Fibroblast of skin of left biceps (primary cell): ENCODE data around the gene GNL2.
"Not testable (repeated sequence)": the region's sequence is repeated elsewhere in the genome, so short reads cannot be mapped to it uniquely, and the experiment has no call there.

Source experiments
- DNase-seq, 2 experiments: peaks; one replicate each; pipeline ENCODE4 v3.0.0-alpha.2; 2013; ENCODE audit warnings: low read depth in 2 of 2

The GNL2 gene

GRCh38 chr1:37559080-37559479 is 36.7 kb downstream of the GNL2 start:
- no peak for DNase-seq

- no peak for DNase-seq
Observed at GRCh38 chr1:37558411-37558810, 37.3 kb downstream of the GNL2 start.

GRCh38 chr1:37557402-37557801 is 38.3 kb downstream of the GNL2 start:
- DNase-seq = no peak

DNA sequence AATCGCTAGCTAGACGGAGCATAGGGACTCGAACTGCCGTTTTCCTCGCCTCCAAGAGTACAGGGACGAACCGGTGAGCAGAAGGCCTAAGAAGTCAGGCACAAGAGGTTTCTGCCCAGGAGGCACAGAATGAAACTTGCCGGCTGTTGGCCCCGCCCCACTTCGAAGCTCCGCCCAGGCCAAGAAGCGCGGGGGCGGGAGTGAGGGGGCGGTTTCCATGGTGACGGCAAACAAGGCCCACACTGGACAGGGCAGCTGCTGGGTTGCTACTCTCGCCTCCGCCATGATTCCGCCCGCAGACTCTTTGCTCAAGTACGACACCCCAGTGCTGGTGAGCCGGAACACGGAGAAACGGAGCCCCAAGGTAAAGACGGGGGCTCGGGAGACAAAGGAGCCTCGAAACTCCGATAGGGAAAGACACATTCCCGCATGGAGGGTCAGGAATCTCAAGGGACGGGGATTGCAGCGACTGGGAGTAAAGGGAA is 39.0 kb downstream of the GNL2 start, which contains the start of gene DNALI1:
TSS of gene DNALI1 (plus strand) at position 229 of the 485 bp plus-strand sequence. CDS start at position 284, 55 bp downstream.
- peak; percentile 52 for DNase-seq

- DNase-seq = peak; percentile 73 to 74
Observed at GRCh38 chr1:37553927-37554808, 41.6 kb downstream of the GNL2 start, which contains the start of gene SNIP1. TSS of gene SNIP1 (minus strand) at chr1:37554293. CDS start at chr1:37554229, 64 bp downstream.

DNA sequence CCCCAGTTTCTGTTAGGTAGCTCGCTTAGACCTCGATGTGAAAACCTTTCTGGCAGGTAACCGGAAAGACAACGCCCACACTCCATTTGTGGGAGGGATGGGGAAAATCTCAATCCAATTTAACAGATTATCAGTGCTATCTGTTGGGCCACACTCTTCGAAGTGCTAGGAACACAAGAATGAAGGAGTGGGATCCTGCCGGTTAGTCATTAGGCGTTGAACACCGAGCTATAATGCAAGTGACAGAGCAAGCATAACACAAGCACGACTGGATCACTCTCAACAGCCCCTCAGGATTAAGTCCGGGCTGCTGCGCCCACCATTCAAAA is 42.2 kb downstream of the GNL2 start:
- DNase-seq = no peak

- DNase-seq = peak in 1 of 2 experiments; percentile 3
Observed at GRCh38 chr1:37549341-37549740, 46.4 kb downstream of the GNL2 start.

DNA sequence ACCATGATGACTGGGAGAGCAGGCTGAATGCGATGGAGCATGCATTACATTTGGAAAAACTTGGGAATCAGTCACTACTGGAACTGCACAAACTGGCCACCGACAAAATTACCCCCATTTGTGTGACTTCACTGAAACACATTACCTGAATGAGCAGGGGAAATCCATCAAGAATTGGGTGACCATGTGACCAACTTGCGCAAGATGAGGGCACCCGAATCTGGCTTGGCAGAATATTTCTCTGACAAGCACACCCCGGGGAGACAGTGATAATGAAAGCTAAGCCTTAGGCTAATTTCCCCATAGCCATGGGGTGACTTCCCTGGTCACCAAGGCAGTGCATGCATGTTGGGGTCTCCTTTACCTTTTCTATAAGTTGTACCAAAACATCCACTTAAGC is 50.7 kb downstream of the GNL2 start:
- DNase-seq = no peak

DNA sequence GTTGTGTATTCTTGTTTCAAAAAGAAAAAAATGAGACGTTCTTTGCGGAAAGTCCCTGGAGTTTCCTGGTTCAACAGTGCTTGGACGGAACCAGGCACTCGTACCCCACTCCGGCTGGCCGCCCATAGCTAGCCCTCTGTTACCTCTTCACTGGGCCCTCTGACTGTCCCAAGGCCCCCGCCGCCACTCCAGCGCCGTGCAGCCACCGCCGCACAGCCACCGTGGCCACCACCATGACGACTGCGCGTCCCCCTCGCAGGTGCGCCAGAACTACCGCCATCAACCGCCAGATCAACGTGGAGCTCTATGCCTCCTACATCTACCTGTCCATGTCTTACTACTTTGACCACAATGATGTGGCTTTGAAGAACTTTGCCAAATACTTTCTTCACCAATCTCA is 51.2 kb downstream of the GNL2 start:
- DNase-seq = no peak

DNA sequence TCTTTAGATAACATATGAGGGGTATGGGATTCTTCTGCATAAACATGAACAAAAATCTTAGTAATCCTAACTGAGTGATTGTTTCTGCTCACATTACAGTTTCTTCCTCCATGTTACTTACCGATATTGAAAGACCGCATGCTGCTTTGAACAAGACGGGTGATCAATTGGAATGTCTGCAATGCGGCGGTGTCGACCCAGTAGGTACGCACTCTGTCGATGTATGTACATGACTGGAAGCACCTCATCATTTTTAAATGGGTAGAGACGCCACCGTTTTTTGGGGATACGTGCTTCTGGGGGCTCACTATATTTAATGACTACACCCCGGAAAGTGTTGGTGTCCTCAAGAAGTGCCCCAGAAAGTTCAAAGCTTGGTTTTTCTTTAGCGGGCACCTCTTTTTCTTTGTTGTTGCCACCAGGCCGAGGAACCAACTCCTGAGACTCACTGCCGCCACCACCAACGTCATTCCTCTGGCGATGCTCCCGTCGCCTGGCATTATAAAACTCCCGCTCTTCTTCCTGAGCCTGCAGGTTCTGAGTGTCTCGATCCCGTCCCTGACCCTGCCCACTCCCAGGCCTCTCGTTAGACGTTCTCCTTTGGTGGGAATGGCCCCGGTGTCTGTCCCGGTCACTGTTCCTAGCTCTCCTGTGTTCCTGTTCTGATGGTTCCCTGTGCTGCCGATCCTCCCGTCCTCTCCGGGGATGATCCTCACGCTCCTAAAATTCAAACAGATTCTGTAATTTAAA is 55.5 kb downstream of the GNL2 start:
- no peak for DNase-seq

GRCh38 chr1:37539154-37539553 is 56.6 kb downstream of the GNL2 start:
- not testable (repeated sequence) for DNase-seq

DNA sequence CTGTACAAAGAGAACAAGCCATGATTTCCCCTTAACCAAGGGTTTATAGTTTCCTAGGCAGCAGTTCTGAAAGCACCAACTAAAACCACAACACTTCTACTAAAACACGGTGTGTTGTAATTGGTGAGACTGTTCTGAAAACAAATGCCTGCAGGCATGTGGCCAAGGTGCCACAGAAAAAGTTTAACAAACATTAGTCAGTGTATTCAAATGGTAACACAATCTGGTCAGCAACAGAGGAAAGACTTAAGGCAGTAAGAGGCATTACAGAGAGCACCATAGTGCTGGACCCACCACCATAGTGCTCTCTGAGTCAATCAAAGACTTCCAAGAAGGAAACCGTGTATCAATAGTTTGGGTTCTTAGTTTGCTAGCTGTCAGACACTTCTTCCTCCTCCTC is 58.4 kb downstream of the GNL2 start:
- DNase-seq = no peak

GRCh38 chr1:37533317-37534093 is 62.2 kb downstream of the GNL2 start:
- DNase-seq = no peak

GRCh38 chr1:37532418-37533156 is 63.1 kb downstream of the GNL2 start:
- not testable (repeated sequence) for DNase-seq

DNA sequence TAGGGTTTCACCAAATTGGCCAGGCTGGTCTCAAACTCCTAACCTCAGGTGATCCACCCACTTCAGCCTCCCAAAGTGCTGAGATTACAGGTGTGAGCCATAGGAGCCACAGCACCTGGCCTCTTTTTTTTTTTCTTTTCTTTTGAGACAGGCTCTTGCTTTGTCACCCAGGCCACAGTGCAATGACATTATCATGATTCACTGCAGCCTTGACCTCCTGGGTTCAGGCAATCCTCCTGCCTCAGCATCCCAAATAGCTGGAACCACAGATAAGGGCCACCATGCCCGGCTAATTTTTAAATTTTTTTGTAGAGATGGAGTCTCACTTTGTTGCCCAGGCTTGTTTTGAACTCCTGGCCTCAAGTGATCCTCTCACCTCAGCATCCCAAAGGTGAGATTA is 65.8 kb downstream of the GNL2 start:
- not testable (repeated sequence) for DNase-seq

DNA sequence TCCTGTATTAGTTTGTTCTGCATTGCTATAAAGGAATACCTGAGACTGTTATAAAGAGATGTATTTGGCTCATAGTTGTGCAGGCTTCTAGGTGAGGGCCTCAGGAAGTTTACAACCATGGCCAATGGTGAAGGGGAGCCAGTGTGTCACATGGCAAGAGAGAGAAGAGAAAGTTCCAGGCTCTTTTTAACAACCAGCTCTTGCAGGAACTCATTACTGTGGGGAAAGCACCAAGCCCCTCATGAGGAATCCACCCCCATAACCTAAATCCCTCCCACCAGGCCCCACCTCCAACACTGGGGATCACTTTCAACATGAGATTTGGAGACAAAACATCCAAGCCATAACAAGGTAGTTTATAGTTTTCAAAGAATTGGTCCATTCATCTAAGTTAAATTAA is 76.1 kb downstream of the GNL2 start:
- DNase-seq = no peak

GRCh38 chr1:37518929-37519328 is 76.8 kb downstream of the GNL2 start:
- DNase-seq = not testable (repeated sequence)

- DNase-seq = not testable (repeated sequence)
Observed at GRCh38 chr1:37518241-37518640, 77.5 kb downstream of the GNL2 start.

- no peak for DNase-seq
Observed at GRCh38 chr1:37517569-37517968, 78.2 kb downstream of the GNL2 start.
